Activated CD4-positive, alpha-beta memory T cell treated with anti-CD3 and anti-CD28 coated beads, Interleukin-2, amount 10 ng/mL, durations not matched to agents 7 days and 5 days (primary cell): ENCODE results near the gene IQCM. TPM values are rescaled to one million over a fixed set of nuclear protein-coding genes. Genes with fewer than 3 reads are reported as not detected.

Experiments
- CTCF ChIA-PET: fragments of 350-600 bp; sonication (Branson Sonifier 250); formaldehyde crosslinking; loops from one replicate; lab custom pipeline; 2021; ENCODE audit warnings: antibody characterized with exemption, inconsistent platforms; lab: Charles Lee
- POLR2A ChIA-PET: fragments of 350-600 bp; sonication (Branson Sonifier 250); formaldehyde crosslinking; loops from one replicate; lab custom pipeline; 2021; ENCODE audit warnings: antibody characterized with exemption; lab: Charles Lee
- DNase-seq: peaks from one replicate; pipeline ENCODE4 v3.0.0-alpha.2; 2020
- H3K27ac Mint-ChIP-seq: one replicate; pipeline ENCODE4 v1.8.0; 2021; ENCODE audit warnings: mild to moderate bottlenecking, mixed read lengths
- H3K27me3 Mint-ChIP-seq: one replicate; pipeline ENCODE4 v1.8.0; 2021; ENCODE audit warnings: mixed read lengths
- H3K36me3 Mint-ChIP-seq: one replicate; pipeline ENCODE4 v1.8.0; 2021; ENCODE audit warnings: low read depth, mixed read lengths
- H3K4me1 Mint-ChIP-seq: one replicate; pipeline ENCODE4 v1.8.0; 2021; ENCODE audit warnings: mixed read lengths
- H3K4me3 Mint-ChIP-seq: one replicate; pipeline ENCODE4 v1.8.0; 2021; ENCODE audit warnings: mild to moderate bottlenecking, mixed read lengths
- H3K9me3 Mint-ChIP-seq: one replicate; pipeline ENCODE4 v1.8.0; 2021; ENCODE audit warnings: mixed read lengths
- total RNA-seq, 2 experiments: library from RNA; stranded (reverse); gene quantifications; one replicate each; pipeline ENCODE4 v1.2.3, GENCODE V29; 2021

The IQCM gene
- total RNA-seq, 2 experiments from 2014 or later, result not detected

GRCh38 chr4:149690726-149691125, 124.9 kb downstream of the IQCM start:
- H3K27me3 Mint-ChIP-seq, result no peaks in the 10 kb centered on the region
- no peak for DNase-seq
- no peak overlapping the region for H3K4me3 Mint-ChIP-seq
- POLR2A ChIA-PET, result no interaction called here
- CTCF ChIA-PET, result no interaction called here
- no peaks in the 10 kb centered on the region for H3K4me1 Mint-ChIP-seq
- H3K9me3 Mint-ChIP-seq, result no peaks in the 10 kb centered on the region
- no peak overlapping the region for H3K27ac Mint-ChIP-seq
- H3K36me3 Mint-ChIP-seq, result no peaks in the 10 kb centered on the region

- ChIA-PET CTCF (no interaction called here), POLR2A (no interaction called here)
- H3K27me3 Mint-ChIP-seq, result no peaks in the 10 kb centered on the region
- no peak overlapping the region for H3K4me3 Mint-ChIP-seq
- no peaks in the 10 kb centered on the region for H3K9me3 Mint-ChIP-seq
- no peak for DNase-seq
- H3K4me1 Mint-ChIP-seq, result no peaks in the 10 kb centered on the region
- H3K27ac Mint-ChIP-seq, result no peak overlapping the region
- no peaks in the 10 kb centered on the region for H3K36me3 Mint-ChIP-seq
Observed at GRCh38 chr4:149684516-149684915, 131.1 kb downstream of the IQCM start.

- no peaks in the 10 kb centered on the region for H3K36me3 Mint-ChIP-seq
- H3K9me3 Mint-ChIP-seq, result peaks cover 3% of the 10 kb centered on the region
Observed at GRCh38 chr4:149676076-149676475, 139.6 kb downstream of the IQCM start.

GRCh38 chr4:149645790-149646189, 169.9 kb downstream of the IQCM start:
- no peaks in the 10 kb centered on the region for H3K36me3 Mint-ChIP-seq
- H3K27ac Mint-ChIP-seq, result no peak overlapping the region
- H3K9me3 Mint-ChIP-seq, result no peaks in the 10 kb centered on the region
- POLR2A ChIA-PET, result no interaction called here
- no peak for DNase-seq
- no peaks in the 10 kb centered on the region for H3K4me1 Mint-ChIP-seq
- H3K4me3 Mint-ChIP-seq, result no peak overlapping the region
- no peaks in the 10 kb centered on the region for H3K27me3 Mint-ChIP-seq
- CTCF ChIA-PET, result no interaction called here

More at GRCh38 chr4:149676076-149676475, 139.6 kb downstream of the IQCM start:
- Mint-ChIP-seq H3K27ac (no peak overlapping the region), H3K27me3 (no peaks in the 10 kb centered on the region), H3K4me1 (no peaks in the 10 kb centered on the region), H3K4me3 (no peak overlapping the region)
- CTCF ChIA-PET, result no interaction called here
- POLR2A ChIA-PET, result no interaction called here
- no peak for DNase-seq

GRCh38 chr4:149638073-149638472, 177.6 kb downstream of the IQCM start:
- Mint-ChIP-seq H3K4me3 (no peak overlapping the region), H3K27me3 (no peaks in the 10 kb centered on the region), H3K4me1 (no peaks in the 10 kb centered on the region), H3K9me3 (peaks cover 5% of the 10 kb centered on the region), H3K27ac (no peak overlapping the region), H3K36me3 (no peaks in the 10 kb centered on the region)
- no peak for DNase-seq
- ChIA-PET POLR2A (no interaction called here), CTCF (no interaction called here)

- DNase-seq, result no peak
- H3K36me3 Mint-ChIP-seq, result no peaks in the 10 kb centered on the region
- CTCF ChIA-PET, result no interaction called here
- peaks cover 5% of the 10 kb centered on the region for H3K9me3 Mint-ChIP-seq
- H3K4me1 Mint-ChIP-seq, result no peaks in the 10 kb centered on the region
- H3K27ac Mint-ChIP-seq, result no peak overlapping the region
- no peaks in the 10 kb centered on the region for H3K27me3 Mint-ChIP-seq
- POLR2A ChIA-PET, result no interaction called here
- H3K4me3 Mint-ChIP-seq, result no peak overlapping the region
Observed at GRCh38 chr4:149634368-149634767, 181.3 kb downstream of the IQCM start.

- CTCF ChIA-PET, result no interaction called here
- no peak for DNase-seq
- H3K9me3 Mint-ChIP-seq, result peaks cover 5% of the 10 kb centered on the region
- H3K4me3 Mint-ChIP-seq, result no peak overlapping the region
- POLR2A ChIA-PET, result no interaction called here
- H3K27me3 Mint-ChIP-seq, result no peaks in the 10 kb centered on the region
- H3K36me3 Mint-ChIP-seq, result no peaks in the 10 kb centered on the region
- H3K27ac Mint-ChIP-seq, result no peak overlapping the region
- H3K4me1 Mint-ChIP-seq, result no peaks in the 10 kb centered on the region
Observed at GRCh38 chr4:149631629-149632028, 184.0 kb downstream of the IQCM start.

GRCh38 chr4:149630064-149630463, 185.6 kb downstream of the IQCM start:
- Mint-ChIP-seq H3K4me1 (no peaks in the 10 kb centered on the region), H3K9me3 (peaks cover 4% of the 10 kb centered on the region), H3K27me3 (no peaks in the 10 kb centered on the region), H3K27ac (no peak overlapping the region), H3K36me3 (no peaks in the 10 kb centered on the region), H3K4me3 (no peak overlapping the region)
- CTCF ChIA-PET, result no interaction called here
- POLR2A ChIA-PET, result no interaction called here
- DNase-seq, result no peak

GRCh38 chr4:149605601-149606378, 209.9 kb downstream of the IQCM start:
- no peak overlapping the region for H3K27ac Mint-ChIP-seq
- CTCF ChIA-PET, result no interaction called here
- no peaks in the 10 kb centered on the region for H3K36me3 Mint-ChIP-seq
- no peak overlapping the region for H3K4me3 Mint-ChIP-seq
- no peaks in the 10 kb centered on the region for H3K27me3 Mint-ChIP-seq
- H3K9me3 Mint-ChIP-seq, result peaks cover 2% of the 10 kb centered on the region
- no peak for DNase-seq
- no peaks in the 10 kb centered on the region for H3K4me1 Mint-ChIP-seq
- POLR2A ChIA-PET, result no interaction called here

- Mint-ChIP-seq H3K27me3 (no peaks in the 10 kb centered on the region), H3K4me3 (no peak overlapping the region), H3K4me1 (no peaks in the 10 kb centered on the region), H3K9me3 (peaks cover 2% of the 10 kb centered on the region), H3K36me3 (no peaks in the 10 kb centered on the region), H3K27ac (no peak overlapping the region)
- ChIA-PET CTCF (no interaction called here), POLR2A (no interaction called here)
- no peak for DNase-seq
Observed at GRCh38 chr4:149604827-149605226, 210.8 kb downstream of the IQCM start.

- ChIA-PET CTCF (no interaction called here), POLR2A (no interaction called here)
- Mint-ChIP-seq H3K9me3 (peaks cover 9% of the 10 kb centered on the region), H3K36me3 (no peaks in the 10 kb centered on the region), H3K27me3 (no peaks in the 10 kb centered on the region), H3K27ac (no peak overlapping the region), H3K4me1 (no peaks in the 10 kb centered on the region), H3K4me3 (no peak overlapping the region)
- DNase-seq, result no peak
Observed at GRCh38 chr4:149595500-149595899, 220.1 kb downstream of the IQCM start.

- DNase-seq, result no peak
- ChIA-PET POLR2A (no interaction called here), CTCF (no interaction called here)
- Mint-ChIP-seq H3K27me3 (no peaks in the 10 kb centered on the region), H3K9me3 (peaks cover 7% of the 10 kb centered on the region), H3K4me3 (no peak overlapping the region), H3K4me1 (no peaks in the 10 kb centered on the region), H3K27ac (no peak overlapping the region), H3K36me3 (no peaks in the 10 kb centered on the region)
Observed at GRCh38 chr4:149589826-149590225, 225.8 kb downstream of the IQCM start.

- Mint-ChIP-seq H3K9me3 (no peaks in the 10 kb centered on the region), H3K4me3 (no peak overlapping the region), H3K4me1 (no peaks in the 10 kb centered on the region), H3K27ac (no peak overlapping the region), H3K27me3 (no peaks in the 10 kb centered on the region), H3K36me3 (no peaks in the 10 kb centered on the region)
- ChIA-PET POLR2A (no interaction called here), CTCF (no interaction called here)
- DNase-seq, result no peak
Observed at GRCh38 chr4:149584722-149585121, 230.9 kb downstream of the IQCM start.

GRCh38 chr4:149574971-149575370, 240.7 kb downstream of the IQCM start:
- CTCF ChIA-PET, result no interaction called here
- H3K27me3 Mint-ChIP-seq, result no peaks in the 10 kb centered on the region
- no peaks in the 10 kb centered on the region for H3K9me3 Mint-ChIP-seq
- H3K4me3 Mint-ChIP-seq, result no peak overlapping the region
- no peaks in the 10 kb centered on the region for H3K4me1 Mint-ChIP-seq
- POLR2A ChIA-PET, result no interaction called here
- no peak for DNase-seq
- H3K27ac Mint-ChIP-seq, result no peak overlapping the region
- no peaks in the 10 kb centered on the region for H3K36me3 Mint-ChIP-seq
